AG09309 (cell line): Measurements from ENCODE around the gene MN1.

Source experiments
- DNase-seq: peaks from one replicate; pipeline ENCODE4 v3.0.0-alpha.2; 2010; ENCODE audit warnings: low read depth
- H3K4me3 ChIP-seq: 2 replicates; pipeline ENCODE4 v1.5.1; 2011; ENCODE audit warnings: mild to moderate bottlenecking, low read depth, low read length, moderate library complexity; ENCODE audit not compliant: control insufficient read depth
- CTCF ChIP-seq: IDR thresholded peaks from 2 replicates; pipeline ENCODE4 v1.5.1; 2011; ENCODE audit warnings: mild to moderate bottlenecking, low read depth, low read length, inconsistent platforms; ENCODE audit not compliant: insufficient read depth, control insufficient read depth; ENCODE audit errors: missing control alignments

The MN1 gene

GRCh38 chr22:27750584-27751265 lies 50.8 kb downstream of the MN1 start:
- H3K4me3 ChIP-seq = no peak overlapping the region
- DNase-seq = no peak
- no peak for TF ChIP-seq CTCF

- TF ChIP-seq CTCF = no peak
- H3K4me3 ChIP-seq = no peak overlapping the region
- DNase-seq = no peak
Observed at GRCh38 chr22:27749597-27750225, 51.8 kb downstream of the MN1 start.

- H3K4me3 ChIP-seq = no peak overlapping the region
- DNase-seq = peak; percentile 16
- no peak for TF ChIP-seq CTCF
Observed at GRCh38 chr22:27748751-27749191, 52.8 kb downstream of the MN1 start.

- no peak overlapping the region for H3K4me3 ChIP-seq
- no peak for DNase-seq
- TF ChIP-seq CTCF = no peak
Observed at GRCh38 chr22:27748349-27748748, 53.2 kb downstream of the MN1 start.

GRCh38 chr22:27747396-27748221 lies 53.9 kb downstream of the MN1 start:
- DNase-seq = no peak
- no peak overlapping the region for H3K4me3 ChIP-seq
- TF ChIP-seq CTCF = peak; percentile 14

GRCh38 chr22:27746918-27747317 lies 54.6 kb downstream of the MN1 start:
- DNase-seq = no peak

More at GRCh38 chr22:27746918-27747317, 54.6 kb downstream of the MN1 start:
- H3K4me3 ChIP-seq = no peak overlapping the region
- no peak for TF ChIP-seq CTCF
